ENCODE measurements around the gene KIRREL1.

The KIRREL1 gene

DNA sequence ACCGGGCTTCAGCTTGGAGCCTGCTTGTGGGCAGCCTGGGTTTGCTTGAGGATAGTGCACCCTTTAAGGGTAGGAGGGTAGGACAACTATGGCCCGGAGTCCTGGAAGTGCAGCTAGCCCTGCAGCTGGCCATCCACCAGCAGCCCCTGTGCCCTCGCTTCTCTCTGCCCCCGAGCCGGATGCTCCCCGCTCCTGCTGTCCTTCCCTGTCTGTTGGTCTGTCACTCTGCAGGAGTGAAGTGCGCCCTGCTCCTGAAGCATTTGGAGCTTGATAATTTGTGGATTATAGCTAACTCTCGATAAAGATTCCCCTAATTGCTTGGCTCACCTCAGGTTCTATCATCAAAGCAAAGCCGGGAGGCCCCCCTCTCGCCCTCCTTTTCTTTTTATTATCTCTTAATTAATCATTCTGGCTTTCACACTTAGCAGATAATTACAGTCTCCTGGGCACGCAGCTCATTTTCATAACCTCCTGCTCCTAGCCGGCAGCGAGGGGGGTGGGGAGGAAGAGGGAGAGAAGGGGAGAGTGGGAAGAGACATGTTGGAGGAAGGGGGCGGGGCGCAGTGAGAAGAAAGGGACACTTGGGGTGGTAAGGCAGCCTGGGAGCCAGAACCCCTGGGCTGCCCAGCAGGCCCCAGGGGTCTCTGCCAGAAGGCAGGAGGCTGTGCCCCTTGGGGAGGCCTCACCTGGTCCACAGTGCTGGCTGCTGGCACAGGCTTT, 14.4 kb downstream of the KIRREL1 start:
- no peak for DNase-seq (ENCODE audit: low read depth)

DNA sequence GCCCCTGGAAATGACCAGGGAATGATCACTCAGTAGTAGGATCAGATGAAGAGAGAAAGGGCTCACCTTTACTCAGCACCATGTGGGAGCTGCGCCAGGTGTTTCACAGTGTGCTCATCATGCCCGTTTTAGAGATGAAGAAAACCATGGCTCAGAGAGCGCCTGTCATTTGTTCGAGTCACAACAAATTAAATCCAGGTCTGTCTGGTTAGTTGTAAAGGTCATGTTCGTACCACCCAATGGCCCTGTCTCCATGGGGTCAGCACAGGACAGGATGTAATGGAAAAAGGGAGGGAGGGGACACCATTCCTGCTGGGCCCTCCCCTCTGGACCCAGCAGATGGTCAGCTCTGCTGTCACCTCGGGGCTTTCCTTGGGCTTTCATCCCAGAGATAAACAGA, 15.2 kb downstream of the KIRREL1 start:
- DNase-seq (ENCODE audit: low read depth) = no peak

GRCh38 chr1:158011714-158012113, 18.3 kb downstream of the KIRREL1 start:
- DNase-seq (ENCODE audit: low read depth) = no peak

DNA sequence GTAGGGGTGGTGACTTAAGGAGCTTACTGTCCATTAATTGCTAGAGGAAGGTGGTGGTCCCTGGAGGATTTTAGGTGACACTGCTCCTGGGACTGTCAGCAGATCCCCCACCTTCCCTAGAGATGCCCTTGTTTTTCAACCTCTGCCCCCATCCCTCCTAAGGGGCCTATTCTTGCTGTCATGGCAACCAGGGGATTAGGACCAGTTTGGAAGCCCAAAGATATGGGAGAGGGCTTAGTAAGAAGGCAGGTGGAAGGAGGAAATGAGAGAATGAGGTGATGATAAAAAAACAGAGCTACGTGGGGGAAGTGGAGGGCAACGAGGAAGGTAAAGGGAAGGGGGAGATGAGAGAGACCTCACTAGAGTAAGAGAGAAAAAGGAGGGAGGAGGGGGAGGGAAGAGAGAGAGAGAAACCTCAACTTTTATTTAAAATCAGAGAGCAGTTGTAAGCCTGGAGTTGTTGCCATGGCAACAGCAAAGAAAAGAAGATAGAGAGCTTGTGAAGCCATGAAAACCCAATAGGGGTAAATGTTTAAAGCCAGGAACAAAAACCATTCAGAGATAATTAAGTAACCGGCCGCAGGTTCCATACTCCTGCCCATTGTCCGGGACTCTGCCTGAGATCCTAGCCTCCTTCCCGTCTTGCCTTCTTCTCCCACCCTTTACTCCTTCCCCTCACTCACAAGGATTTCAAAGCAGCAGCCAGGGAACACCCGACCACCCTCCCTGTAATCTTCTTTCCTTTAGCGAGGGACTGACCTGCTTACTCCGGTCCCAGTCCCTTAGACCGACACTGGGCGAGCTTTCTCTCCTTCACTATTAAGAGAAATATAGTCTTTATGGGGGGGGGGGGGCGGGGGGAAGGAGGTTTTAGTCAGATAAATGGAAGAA, 20.6 kb downstream of the KIRREL1 start:
- no peak for DNase-seq (ENCODE audit: low read depth)

- no peak for DNase-seq (ENCODE audit: low read depth)
Measured at GRCh38 chr1:158014731-158015320, 21.4 kb downstream of the KIRREL1 start.

DNA sequence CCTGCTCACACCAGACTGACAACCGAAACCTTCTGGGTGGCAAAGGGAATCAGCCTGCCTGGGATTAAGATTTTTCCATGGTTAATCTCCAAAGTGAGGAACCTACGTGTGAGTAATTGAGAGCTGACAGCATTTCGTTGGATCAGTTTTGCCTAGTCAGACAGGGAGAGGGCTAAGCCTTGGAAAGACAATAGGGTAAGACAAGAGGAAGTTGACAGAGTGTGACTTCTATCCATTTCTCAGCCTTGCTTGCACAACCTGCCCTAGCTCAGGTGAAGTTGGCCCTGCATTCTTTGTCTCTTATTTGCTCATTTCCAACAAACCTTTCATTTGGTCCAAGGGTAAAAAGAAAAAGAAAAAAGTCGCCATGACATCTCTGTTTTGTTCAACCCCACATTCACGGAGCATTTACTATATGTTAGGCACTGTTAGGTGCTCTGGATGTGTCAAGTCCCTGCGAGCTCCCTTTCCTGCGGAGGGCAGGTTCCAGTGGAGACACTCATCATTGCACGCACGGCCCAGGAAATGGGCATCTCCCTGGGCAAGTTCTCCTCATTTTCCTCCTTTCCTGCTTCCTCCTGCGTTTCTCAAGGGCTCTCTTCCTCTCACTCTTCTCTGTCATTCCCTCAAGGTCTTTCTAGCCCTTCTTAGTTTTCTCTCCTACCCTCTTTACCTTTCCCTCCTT, 23.3 kb downstream of the KIRREL1 start:
- no peak for DNase-seq (ENCODE audit: low read depth)

- no peak for DNase-seq (ENCODE audit: low read depth)
Measured at GRCh38 chr1:158017800-158018595, 24.6 kb downstream of the KIRREL1 start.

GRCh38 chr1:158019171-158019868, 25.9 kb downstream of the KIRREL1 start:
- DNase-seq (ENCODE audit: low read depth) = no peak

- no peak for DNase-seq (ENCODE audit: low read depth)
Measured at GRCh38 chr1:158020259-158020885, 26.9 kb downstream of the KIRREL1 start.

DNA sequence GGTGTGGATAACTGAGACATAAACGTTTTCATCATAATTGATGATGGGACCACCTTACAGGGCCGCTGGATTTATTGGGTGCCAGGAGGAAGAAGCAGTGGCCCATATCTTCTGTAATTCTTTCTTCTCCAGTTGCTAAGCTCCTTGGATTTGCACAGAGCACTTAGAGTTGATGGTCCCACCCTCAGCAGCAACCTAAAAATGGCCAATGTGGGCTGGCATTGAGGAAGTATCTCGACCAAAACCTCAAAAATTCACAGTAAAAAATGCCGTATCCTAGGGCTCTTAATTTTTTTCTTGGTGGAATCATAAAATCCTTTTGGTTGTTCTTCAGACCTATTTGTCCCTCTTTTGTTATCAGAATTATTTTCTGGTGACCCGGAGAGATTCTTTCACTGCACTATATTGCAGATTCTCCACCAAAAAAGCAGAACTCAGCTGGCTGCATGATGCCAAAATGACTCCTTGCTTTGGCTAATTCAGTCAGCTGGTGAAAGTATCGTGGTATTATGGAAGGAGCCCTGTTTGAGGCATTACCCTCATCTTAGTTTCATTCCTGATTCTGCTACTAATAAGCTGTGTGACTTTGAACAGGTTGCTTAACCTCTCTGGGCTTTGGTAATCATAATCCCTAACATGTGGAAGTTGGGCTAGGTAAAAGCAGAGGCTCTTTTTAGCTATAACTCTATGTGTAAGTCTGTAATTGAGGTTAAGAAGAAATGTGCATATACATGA, 27.6 kb downstream of the KIRREL1 start:
- DNase-seq (ENCODE audit: low read depth) = no peak

GRCh38 chr1:158021721-158022120, 28.3 kb downstream of the KIRREL1 start:
- no peak for DNase-seq (ENCODE audit: low read depth)

- no peak for DNase-seq (ENCODE audit: low read depth)
Measured at GRCh38 chr1:158022554-158023312, 29.3 kb downstream of the KIRREL1 start.

DNA sequence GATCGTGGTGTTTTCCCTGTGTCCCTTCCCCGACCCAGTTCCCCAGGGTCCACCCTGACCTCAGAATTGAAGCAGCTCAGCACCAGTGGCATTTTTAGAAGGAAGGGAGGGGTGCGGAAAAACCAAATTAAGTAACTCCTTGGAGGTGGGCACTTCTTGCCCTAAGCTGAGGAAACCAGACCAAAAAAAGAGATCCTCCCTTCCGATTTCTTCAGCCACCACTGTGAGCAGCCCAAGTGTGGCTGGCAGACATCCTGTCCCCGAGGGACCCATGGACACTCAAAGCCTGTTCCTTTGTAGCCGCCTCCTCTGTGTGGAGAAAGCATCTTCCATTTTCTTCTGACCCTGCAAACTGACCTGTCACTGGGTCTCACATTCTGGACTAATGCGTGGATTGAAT, 31.3 kb downstream of the KIRREL1 start:
- no peak for DNase-seq (ENCODE audit: low read depth)

GRCh38 chr1:158025576-158026230, 32.3 kb downstream of the KIRREL1 start:
- no peak for DNase-seq (ENCODE audit: low read depth)

- DNase-seq (ENCODE audit: low read depth) = no peak
Measured at GRCh38 chr1:158026651-158027050, 33.2 kb downstream of the KIRREL1 start.

- DNase-seq (ENCODE audit: low read depth) = no peak
Measured at GRCh38 chr1:158027508-158027907, 34.1 kb downstream of the KIRREL1 start.

- DNase-seq (ENCODE audit: low read depth) = no peak
Measured at GRCh38 chr1:158028969-158029368, 35.5 kb downstream of the KIRREL1 start.

DNA sequence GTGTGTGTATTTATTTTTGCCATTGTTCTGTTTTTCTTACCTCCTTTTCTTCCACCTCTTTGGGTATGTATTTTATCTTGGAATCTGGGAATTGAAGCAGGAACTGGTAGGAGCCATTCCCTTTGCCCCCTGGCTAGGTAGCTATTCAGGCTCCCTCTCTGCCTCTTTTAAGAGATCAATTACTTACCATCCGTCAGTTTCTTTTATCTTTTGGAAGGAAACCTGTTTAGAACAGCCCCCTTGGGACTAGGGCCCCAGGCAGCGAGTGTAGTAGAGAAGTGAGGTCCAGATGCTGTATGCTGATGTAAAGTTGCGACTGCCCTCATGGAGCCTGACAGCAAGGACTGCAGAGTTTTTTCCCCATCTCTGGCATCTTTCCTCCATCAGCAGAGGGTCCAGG, 41.6 kb downstream of the KIRREL1 start:
- no peak for DNase-seq (ENCODE audit: low read depth)

All from CMK (cell line).